ACC112 (cell line): Measurements from ENCODE around the gene RNF213.

ENCODE experiments used
- H2AFZ ChIP-seq: fragments of 200-600 bp; sonication (generic); one replicate; pipeline ENCODE4 v1.6.0; 2017; ENCODE audit warnings: antibody characterized with exemption, low read length; ENCODE audit not compliant: unreplicated experiment
- H3K27ac ChIP-seq: fragments of 200-600 bp; sonication (generic); 2 replicates; pipeline ENCODE4 v1.5.1; 2014; ENCODE audit warnings: low read depth, mild to moderate bottlenecking, antibody characterized with exemption, low read length, moderate library complexity
- H3K27me3 ChIP-seq: fragments of 200-600 bp; sonication (generic); 2 replicates; pipeline ENCODE4 v1.6.1; 2014; ENCODE audit warnings: mild to moderate bottlenecking, antibody characterized with exemption, low read length, moderate library complexity, mixed read lengths; ENCODE audit not compliant: insufficient read depth
- H3K36me3 ChIP-seq: fragments of 200-600 bp; sonication (generic); 2 replicates; pipeline ENCODE4 v1.6.1; 2016; ENCODE audit warnings: mild to moderate bottlenecking, antibody characterized with exemption, low read length, moderate library complexity, mixed read lengths; ENCODE audit not compliant: insufficient read depth
- H3K4me1 ChIP-seq: fragments of 200-600 bp; sonication (generic); one replicate; pipeline ENCODE4 v1.6.1; 2016; ENCODE audit warnings: low read length, mixed read lengths; ENCODE audit not compliant: insufficient read depth, unreplicated experiment, control insufficient read depth
- H3K4me3 ChIP-seq: fragments of 200-600 bp; sonication (generic); 2 replicates; pipeline ENCODE4 v1.5.1; 2014; ENCODE audit warnings: mild to moderate bottlenecking, low read depth, low read length
- H3K79me2 ChIP-seq: fragments of 200-600 bp; sonication (generic); one replicate; pipeline ENCODE4 v1.6.0; 2016; ENCODE audit warnings: low read length; ENCODE audit not compliant: control insufficient read depth, unreplicated experiment, insufficient read depth

Gene RNF213

DNA sequence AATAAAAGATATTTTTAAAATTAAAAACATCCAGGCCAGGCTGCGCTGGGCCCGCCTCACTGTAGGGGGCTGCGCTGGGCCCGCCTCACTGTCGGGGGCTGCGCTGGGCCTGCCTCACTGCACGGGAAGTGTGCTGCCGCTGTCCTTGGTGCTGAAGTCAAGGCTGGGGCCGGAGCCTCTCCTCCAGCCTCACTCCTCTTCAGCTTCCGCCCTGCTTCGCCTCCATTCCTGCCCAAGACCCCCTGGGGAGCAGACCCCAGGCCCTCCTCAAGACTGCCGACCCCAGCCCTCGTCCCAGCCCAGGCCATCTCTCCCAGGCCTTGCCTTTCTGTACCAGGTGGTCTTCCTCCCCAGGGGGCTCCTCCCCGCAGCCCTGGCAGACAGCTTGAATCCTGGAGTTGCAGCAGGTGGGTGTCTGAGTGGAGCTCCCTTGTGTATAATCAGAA is 180.5 kb downstream of the RNF213 start:
- Histone ChIP-seq H2AFZ (no peak overlapping the region), H3K27me3 (no peaks in the 10 kb centered on the region), H3K4me1 (no peaks in the 10 kb centered on the region), H3K27ac (no peak overlapping the region), H3K79me2 (no peaks in the 10 kb centered on the region), H3K36me3 (no peaks in the 10 kb centered on the region), H3K4me3 (no peak overlapping the region)

DNA sequence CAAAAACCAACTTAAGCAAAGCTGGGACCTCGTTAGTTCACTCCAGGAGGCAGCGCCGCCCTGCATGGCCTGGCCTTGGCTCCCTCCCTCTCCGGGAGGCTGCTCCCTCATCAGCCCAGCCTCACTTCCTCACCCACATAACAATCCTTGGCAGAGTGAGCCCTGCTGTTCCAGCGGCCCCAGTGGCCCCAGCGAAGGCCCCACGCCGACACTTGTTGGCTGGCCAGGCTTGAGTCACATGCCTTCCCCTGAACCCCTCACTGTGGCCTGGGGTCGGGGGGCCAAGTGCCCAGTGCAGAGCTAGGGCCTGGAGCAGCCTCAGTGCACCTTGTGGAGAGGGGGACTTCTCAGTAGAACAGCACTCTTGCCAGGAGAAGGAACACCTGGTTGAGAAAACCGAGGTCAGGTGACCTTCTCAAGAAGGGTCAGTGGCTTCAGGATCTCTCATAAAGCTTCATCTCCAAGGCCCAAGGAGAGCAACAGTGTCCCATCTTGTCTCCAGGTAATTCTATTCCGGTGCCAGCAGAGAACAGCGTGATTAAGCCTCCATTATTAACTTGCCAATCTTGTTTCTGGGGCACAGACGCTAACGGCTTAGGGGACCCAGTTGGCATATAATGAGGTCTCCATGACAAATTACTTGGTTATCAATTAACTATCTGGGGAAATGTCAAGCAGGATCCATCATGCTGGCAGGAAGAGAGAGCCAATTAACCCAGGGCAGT is 181.1 kb downstream of the RNF213 start:
- no peak overlapping the region for H3K27ac ChIP-seq

DNA sequence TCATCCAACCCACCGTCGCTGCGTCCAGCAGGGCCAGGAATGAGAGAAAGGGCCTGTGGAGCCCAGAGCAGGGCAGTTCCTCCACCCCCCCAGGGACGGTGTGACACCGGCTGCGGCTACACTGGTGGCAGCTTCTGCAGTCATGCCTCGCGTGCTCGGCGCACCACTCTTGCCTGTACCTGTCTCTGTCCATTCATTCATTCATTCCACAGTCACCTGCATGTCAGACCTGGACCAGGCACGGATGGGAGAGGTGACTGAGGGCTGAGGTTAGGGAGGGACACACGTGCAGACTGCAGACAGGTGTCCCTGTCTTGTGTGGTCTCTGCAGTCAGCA is 181.6 kb downstream of the RNF213 start:
- no peaks in the 10 kb centered on the region for H3K79me2 ChIP-seq
- H3K27ac ChIP-seq, result no peak overlapping the region
- H3K36me3 ChIP-seq, result no peaks in the 10 kb centered on the region
- no peak overlapping the region for H3K4me3 ChIP-seq
- H3K4me1 ChIP-seq, result no peaks in the 10 kb centered on the region
- H2AFZ ChIP-seq, result no peak overlapping the region
- H3K27me3 ChIP-seq, result no peaks in the 10 kb centered on the region

More for the DNA sequence above, 181.1 kb downstream of the RNF213 start:
- Histone ChIP-seq H3K79me2 (no peaks in the 10 kb centered on the region), H3K4me3 (no peak overlapping the region), H3K36me3 (no peaks in the 10 kb centered on the region), H3K4me1 (no peaks in the 10 kb centered on the region), H2AFZ (no peak overlapping the region), H3K27me3 (no peaks in the 10 kb centered on the region)

DNA sequence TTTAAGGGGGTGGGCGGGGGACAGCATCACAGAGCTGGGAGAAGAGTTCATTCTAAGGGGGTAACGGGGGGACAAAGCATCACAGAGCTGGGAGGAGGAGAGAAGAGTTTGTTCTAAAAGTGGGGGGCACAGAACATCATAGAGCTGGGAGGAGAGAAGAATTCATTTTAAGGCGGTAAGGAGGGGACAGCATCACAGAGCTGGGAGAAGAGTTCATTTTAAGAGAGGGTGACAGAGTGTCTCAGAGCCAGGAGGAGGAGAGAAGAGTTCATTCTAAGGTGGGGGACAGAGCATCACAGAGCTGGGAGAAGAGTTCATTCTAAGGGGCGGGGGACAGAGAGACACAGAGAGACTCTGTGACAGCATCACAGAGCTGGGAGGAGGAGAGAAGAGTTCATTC is 182.1 kb downstream of the RNF213 start:
- H3K4me3 ChIP-seq, result no peak overlapping the region
- no peaks in the 10 kb centered on the region for H3K79me2 ChIP-seq
- H3K36me3 ChIP-seq, result no peaks in the 10 kb centered on the region
- no peak overlapping the region for H2AFZ ChIP-seq
- no peaks in the 10 kb centered on the region for H3K4me1 ChIP-seq
- H3K27ac ChIP-seq, result no peak overlapping the region
- no peaks in the 10 kb centered on the region for H3K27me3 ChIP-seq

DNA sequence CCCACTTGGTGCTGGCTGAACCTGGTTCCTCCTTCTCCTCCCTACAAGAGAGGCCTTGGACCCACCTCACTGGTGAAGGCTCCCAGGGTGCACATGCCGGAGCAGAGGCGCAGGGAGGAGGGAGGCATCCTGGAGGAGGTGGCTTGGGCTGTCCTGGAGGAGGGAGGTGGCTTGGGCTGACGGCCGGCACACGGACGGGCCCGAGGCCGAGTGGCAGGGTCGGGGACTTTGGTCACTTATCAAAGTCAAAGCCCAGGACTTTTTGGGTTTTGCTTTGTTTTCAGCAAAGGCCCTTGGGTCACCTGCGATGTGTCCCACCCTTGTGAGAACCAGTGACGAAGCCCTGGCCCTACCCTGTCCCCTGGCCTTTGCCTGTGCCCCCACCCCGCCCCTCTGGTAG is 182.8 kb downstream of the RNF213 start:
- H3K27ac ChIP-seq, result no peak overlapping the region
- H3K4me3 ChIP-seq, result no peak overlapping the region
- H3K4me1 ChIP-seq, result no peaks in the 10 kb centered on the region
- no peaks in the 10 kb centered on the region for H3K79me2 ChIP-seq
- H3K27me3 ChIP-seq, result no peaks in the 10 kb centered on the region
- H2AFZ ChIP-seq, result no peak overlapping the region
- H3K36me3 ChIP-seq, result no peaks in the 10 kb centered on the region

DNA sequence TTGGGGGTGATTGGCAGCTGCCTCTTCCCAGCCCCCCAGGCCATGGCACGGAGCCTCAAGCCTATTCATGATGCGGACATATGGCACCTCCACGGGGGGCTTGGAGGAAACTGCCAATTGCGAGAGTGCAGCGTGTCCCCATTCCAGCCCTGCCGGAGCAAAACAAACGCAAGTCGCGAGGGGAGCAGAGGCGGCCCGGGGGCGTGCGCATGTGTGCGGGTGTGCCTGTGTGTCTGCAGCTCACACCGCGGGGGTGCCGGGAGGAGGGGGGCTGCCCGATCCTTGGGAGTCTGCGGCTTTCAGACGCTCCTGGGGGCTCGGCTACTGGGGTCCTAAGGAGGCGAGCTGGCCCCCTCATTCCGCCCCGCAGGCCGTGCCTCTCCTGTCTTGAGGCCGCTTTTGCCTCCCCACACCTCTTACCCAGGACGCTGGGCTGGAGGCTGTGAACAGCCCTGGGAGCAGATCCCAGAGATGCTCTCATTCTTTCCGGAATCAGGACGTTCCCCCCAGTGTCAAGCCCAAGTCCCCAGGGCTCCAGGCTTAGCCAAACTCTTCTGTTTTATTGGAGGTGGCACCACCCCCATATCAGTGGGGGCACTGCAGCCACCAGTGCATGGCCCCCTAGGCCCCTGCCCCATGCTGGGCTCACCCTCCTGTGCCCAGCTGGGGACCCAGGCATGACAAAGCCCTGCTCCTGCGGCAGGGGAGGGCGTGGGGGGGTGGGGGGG is 183.4 kb downstream of the RNF213 start:
- Histone ChIP-seq H3K4me1 (no peaks in the 10 kb centered on the region), H2AFZ (no peak overlapping the region), H3K27me3 (no peaks in the 10 kb centered on the region), H3K79me2 (no peaks in the 10 kb centered on the region), H3K27ac (no peak overlapping the region), H3K36me3 (no peaks in the 10 kb centered on the region), H3K4me3 (no peak overlapping the region)

DNA sequence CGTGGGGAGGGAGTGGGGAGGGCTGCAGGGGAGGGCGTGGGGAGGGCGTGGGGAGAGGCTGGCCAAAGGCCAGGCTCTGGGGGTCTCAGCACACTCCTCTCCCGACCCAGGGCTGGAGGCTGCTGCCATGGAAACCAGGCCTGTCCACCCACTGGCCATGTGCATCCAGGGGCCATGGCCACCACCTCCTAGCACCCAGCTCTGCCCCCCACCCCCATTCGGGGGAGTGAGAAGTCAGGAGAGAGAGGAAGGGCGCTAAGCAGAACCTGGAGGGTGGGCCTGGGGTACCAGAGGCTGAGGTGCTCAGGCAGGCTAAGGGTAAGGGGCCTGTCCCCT is 184.0 kb downstream of the RNF213 start:
- H3K79me2 ChIP-seq, result no peaks in the 10 kb centered on the region
- no peaks in the 10 kb centered on the region for H3K36me3 ChIP-seq
- H2AFZ ChIP-seq, result no peak overlapping the region
- H3K27ac ChIP-seq, result no peak overlapping the region
- H3K4me3 ChIP-seq, result no peak overlapping the region
- H3K4me1 ChIP-seq, result no peaks in the 10 kb centered on the region
- H3K27me3 ChIP-seq, result no peaks in the 10 kb centered on the region

DNA sequence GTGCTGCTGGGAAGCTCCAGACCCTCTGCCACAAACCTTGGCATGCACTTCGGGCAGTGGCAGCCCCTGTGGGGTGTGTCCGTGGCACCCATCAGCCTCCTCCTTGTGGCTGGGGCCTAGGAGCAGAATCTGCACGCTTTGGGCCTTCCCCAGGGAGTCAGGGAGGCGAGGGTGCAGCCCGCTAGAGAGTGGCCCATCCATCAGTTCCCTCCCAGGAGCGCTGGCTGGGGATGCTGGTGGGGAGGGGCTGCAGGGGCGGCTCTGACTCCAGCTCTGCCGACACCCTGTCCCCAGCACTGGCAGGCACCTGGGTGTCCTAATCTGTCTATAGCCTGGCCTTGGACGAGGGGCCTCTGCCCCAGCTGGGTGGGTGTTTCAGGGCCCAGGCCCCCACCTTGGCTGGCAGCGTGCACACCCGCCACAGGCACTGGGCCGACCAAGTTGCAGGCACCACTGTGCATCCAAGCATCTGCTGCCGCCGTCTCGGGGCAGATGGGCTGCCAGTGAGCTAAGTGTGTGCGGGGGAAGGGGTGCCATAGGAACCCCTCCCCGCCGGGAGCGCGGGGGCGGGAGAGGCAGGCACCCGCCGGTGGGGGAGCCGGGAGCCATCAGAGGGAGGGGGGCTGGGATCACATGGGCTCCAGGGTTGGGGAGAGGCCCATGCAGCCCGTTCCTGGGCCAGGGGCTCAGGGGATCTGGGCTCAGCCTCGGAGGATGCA is 184.5 kb downstream of the RNF213 start:
- no peaks in the 10 kb centered on the region for H3K4me1 ChIP-seq

DNA sequence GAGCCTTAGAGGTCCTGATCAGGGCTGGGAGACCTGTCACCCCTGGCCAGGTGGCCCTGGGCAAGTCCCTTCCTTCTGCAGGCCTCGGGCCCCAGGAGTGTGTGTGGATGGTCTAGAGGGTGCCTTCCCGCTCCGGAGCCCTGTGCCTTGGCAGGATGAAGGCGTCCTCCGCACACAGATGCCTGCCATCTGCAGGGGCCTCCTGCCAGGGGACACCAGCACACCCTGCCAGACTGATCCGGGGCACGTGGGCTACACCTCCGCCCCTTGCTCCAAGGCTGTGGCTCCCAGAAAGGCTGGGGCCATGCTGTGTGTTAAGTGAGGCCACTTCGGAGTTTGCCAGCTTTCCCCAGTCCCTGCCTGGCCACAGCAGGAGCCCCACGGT is 185.1 kb downstream of the RNF213 start:
- no peaks in the 10 kb centered on the region for H3K27me3 ChIP-seq
- H3K4me3 ChIP-seq, result no peak overlapping the region
- H3K36me3 ChIP-seq, result no peaks in the 10 kb centered on the region
- no peaks in the 10 kb centered on the region for H3K4me1 ChIP-seq
- H3K79me2 ChIP-seq, result no peaks in the 10 kb centered on the region
- H3K27ac ChIP-seq, result no peak overlapping the region
- no peak overlapping the region for H2AFZ ChIP-seq

More for the DNA sequence above, 184.5 kb downstream of the RNF213 start:
- no peak overlapping the region for H3K27ac ChIP-seq
- H2AFZ ChIP-seq, result no peak overlapping the region
- no peaks in the 10 kb centered on the region for H3K36me3 ChIP-seq
- no peak overlapping the region for H3K4me3 ChIP-seq
- no peaks in the 10 kb centered on the region for H3K79me2 ChIP-seq
- H3K27me3 ChIP-seq, result no peaks in the 10 kb centered on the region

DNA sequence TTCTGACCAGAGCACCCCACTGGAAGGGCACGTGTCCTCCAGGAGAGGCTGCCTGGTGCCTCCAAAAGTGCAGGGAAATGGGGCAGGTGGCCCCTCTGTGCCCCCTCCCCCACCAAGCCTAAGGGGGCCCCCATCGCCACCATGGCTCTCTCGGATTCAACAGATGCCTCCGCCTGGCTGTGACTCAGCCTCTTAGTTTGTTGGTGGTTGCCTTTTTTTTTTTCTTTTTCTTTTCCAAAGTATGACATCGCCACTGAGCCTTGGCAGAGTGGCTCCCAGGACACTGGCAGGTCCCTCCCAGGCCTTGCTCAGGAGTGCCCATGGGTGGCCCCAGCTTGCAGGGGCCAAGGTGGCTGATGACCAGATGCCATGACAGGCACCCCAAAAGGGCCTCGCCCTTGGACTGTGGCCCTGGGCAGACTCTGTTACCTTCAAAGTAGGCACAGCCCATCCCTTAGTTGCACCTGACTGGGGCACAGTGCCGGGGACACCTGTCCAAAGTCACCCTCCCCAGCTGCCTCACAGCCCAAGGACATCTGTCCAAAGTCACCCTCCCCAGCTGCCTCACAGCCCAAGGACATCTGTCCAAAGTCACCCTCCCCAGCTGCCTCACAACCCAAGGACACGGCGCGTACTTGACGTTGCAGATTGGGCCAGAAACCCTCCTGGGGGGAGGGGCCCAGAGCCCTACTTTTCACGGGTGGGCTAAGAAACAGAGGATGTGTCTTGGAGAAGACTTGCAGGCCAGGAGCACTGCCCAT is 186.2 kb downstream of the RNF213 start:
- Histone ChIP-seq H3K36me3 (no peaks in the 10 kb centered on the region), H3K27ac (no peak overlapping the region), H3K4me3 (no peak overlapping the region), H2AFZ (no peak overlapping the region), H3K27me3 (no peaks in the 10 kb centered on the region), H3K4me1 (no peaks in the 10 kb centered on the region), H3K79me2 (no peaks in the 10 kb centered on the region)
